GM12878 (cell line): ENCODE measurements around the gene WSCD2. TPM values are rescaled to one million over a fixed set of nuclear protein-coding genes. Genes with fewer than 3 reads are reported as not detected.

Source experiments
- ATAC-seq: fragments of 200-7000 bp; cut with Tn5 transposase; 3 replicates; pipeline ENCODE4 v1.9.1; 2020; ENCODE audit warnings: mild to moderate bottlenecking, moderate library complexity
- BruUV-seq: library from RNA; stranded (reverse); fragments of 400-500 nt; replicated peaks from 2 replicates; lab custom pipeline; 2021; lab: Mats Ljungman, UMichigan
- CTCF ChIA-PET: fragments of 300-600 bp; sonication (Branson Sonifier 250); formaldehyde crosslinking; extraction: SDS; loops from one replicate; lab custom pipeline; 2021; ENCODE audit warnings: inconsistent platforms; lab: Yijun Ruan, JAX
- POLR2A ChIA-PET: fragments of 350-600 bp; formaldehyde crosslinking; extraction: SDS; loops from one replicate; lab custom pipeline; 2021; ENCODE audit warnings: inconsistent platforms; lab: Charles Lee
- RAD21 ChIA-PET: fragments of 300-600 bp; sonication (Branson Sonifier 250); formaldehyde crosslinking; loops from one replicate; lab custom pipeline; 2023; ENCODE audit warnings: antibody characterized with exemption; ENCODE audit not compliant: unreplicated experiment; lab: Charles Lee
- SMC1A ChIA-PET: fragments of 300-600 bp; sonication (Branson Sonifier 250); formaldehyde crosslinking; loops from one replicate; lab custom pipeline; 2023; ENCODE audit not compliant: unreplicated experiment, uncharacterized antibody; lab: Charles Lee
- DNase-seq: peaks from one replicate; pipeline ENCODE4 v3.0.0-alpha.2; 2011; ENCODE audit warnings: low read depth, low spot score
- FAIRE-seq: peaks from 3 replicates; lab custom pipeline; 2011; peaks lifted over from hg19 to GRCh38; lab: Jason Lieb, UNC
- H2AFZ ChIP-seq: 2 replicates; pipeline ENCODE4 v1.6.0; 2011; ENCODE audit warnings: low read depth, low read length, control low read depth; ENCODE audit not compliant: control insufficient read depth
- H3K27ac ChIP-seq: 2 replicates; pipeline ENCODE4 v1.5.1; 2011; ENCODE audit warnings: control low read depth; ENCODE audit not compliant: control insufficient read depth, insufficient read depth
- H3K27me3 ChIP-seq, 2 experiments: replicated peaks in 1 of 2; 2 replicates each; pipeline versions ENCODE4 v1.6.0 to v1.6.1; 2011; ENCODE audit warnings: low read length in 1 of 2; ENCODE audit not compliant: control insufficient read depth in 2 of 2, insufficient read depth in 2 of 2
- H3K36me3 ChIP-seq, 2 experiments: 2 replicates each; pipeline ENCODE4 v1.5.1; 2011; ENCODE audit warnings: low read length in 1 of 2; ENCODE audit not compliant: control insufficient read depth in 2 of 2, insufficient read depth in 2 of 2
- H3K4me1 ChIP-seq: 2 replicates; pipeline ENCODE4 v1.6.1; 2011; ENCODE audit warnings: mild to moderate bottlenecking, low read length, moderate library complexity, mixed read lengths; ENCODE audit not compliant: control insufficient read depth, insufficient read depth
- H3K4me2 ChIP-seq: 2 replicates; pipeline ENCODE4 v1.6.0; 2011; ENCODE audit warnings: control low read depth; ENCODE audit not compliant: control insufficient read depth, insufficient read depth
- H3K4me3 ChIP-seq: fragments of 200-600 bp; sonication (generic); 2 replicates; pipeline ENCODE4 v1.5.1; 2016
- H3K79me2 ChIP-seq: 2 replicates; pipeline ENCODE4 v1.6.0; 2011; ENCODE audit warnings: low read length; ENCODE audit not compliant: control insufficient read depth, insufficient read depth
- H3K9ac ChIP-seq: 2 replicates; pipeline ENCODE4 v1.8.0; 2011; ENCODE audit warnings: low read length, control low read depth, mixed read lengths; ENCODE audit not compliant: control insufficient read depth, insufficient read depth
- H3K9me3 ChIP-seq: replicated peaks from 3 replicates; pipeline ENCODE4 v1.5.1; 2011; ENCODE audit warnings: mild to moderate bottlenecking, low read length; ENCODE audit not compliant: control insufficient read depth, insufficient read depth
- H4K20me1 ChIP-seq: 2 replicates; pipeline ENCODE4 v1.6.0; 2011; ENCODE audit not compliant: control insufficient read depth, insufficient read depth
- DPF2 ChIP-seq: fragments of 450-650 bp; IDR thresholded peaks from 2 replicates; pipeline ENCODE4 v1.6.1; 2017; ENCODE audit warnings: mild to moderate bottlenecking
- E4F1 ChIP-seq: fragments of 450-650 bp; IDR thresholded peaks from 2 replicates; pipeline ENCODE4 v1.6.1; 2018; ENCODE audit warnings: borderline replicate concordance, mild to moderate bottlenecking; ENCODE audit not compliant: partially characterized antibody
- EED ChIP-seq: sonication (generic); IDR thresholded peaks from 2 replicates; pipeline ENCODE4 v1.6.1; 2016; ENCODE audit warnings: antibody characterized with exemption, low read depth
- EP300 ChIP-seq, 2 experiments: fragments of 150-350 bp in 1 of 2; IDR thresholded peaks; 2 replicates each; pipeline ENCODE4 v1.6.1; 2011 to 2012; ENCODE audit warnings: low read depth in 2 of 2, low read length in 2 of 2, borderline replicate concordance in 1 of 2, improper control_type of control experiment in 1 of 2, inconsistent platforms in 1 of 2; ENCODE audit not compliant: control insufficient read depth in 1 of 2
- MTA2 ChIP-seq: fragments of 450-650 bp; IDR thresholded peaks from 2 replicates; pipeline ENCODE4 v1.6.1; 2016; ENCODE audit warnings: low read depth, mild to moderate bottlenecking, moderate library complexity
- RELA ChIP-seq: fragments of 450-650 bp; IDR thresholded peaks from 2 replicates; pipeline ENCODE4 v1.8.0; 2014; ENCODE audit warnings: borderline replicate concordance; ENCODE audit not compliant: partially characterized antibody
- SMAD5 ChIP-seq: IDR thresholded peaks from 2 replicates; pipeline ENCODE4 v1.6.1; 2016; ENCODE audit warnings: antibody characterized with exemption, low read depth
- TBL1XR1 ChIP-seq: IDR thresholded peaks from 2 replicates; pipeline ENCODE4 v1.6.1; 2012; ENCODE audit warnings: low read depth, low read length, improper control_type of control experiment
- WGBS: methylation state at CpG from one replicate; pipeline ENCODE4 v1.1.6; 2016; ENCODE audit warnings: low lambda C conversion rate; ENCODE audit not compliant: insufficient replicate concordance, insufficient coverage; ENCODE audit errors: missing lambda C conversion rate; 5-methylcytosine and 5-hydroxymethylcytosine counted together
- in situ Hi-C: fragments of 300-500 bp; cut with MboI; formaldehyde crosslinking; loops from 9 replicates; pipeline ENCODE4 v1.14.3; 2018; ENCODE audit warnings: mixed read lengths
- intact Hi-C: fragments of 100-400 bp; cut with micrococcal nuclease; formaldehyde crosslinking; loops from one replicate; pipeline ENCODE4 v1.14.2; 2022; ENCODE audit not compliant: unreplicated experiment
- polyA plus RNA-seq, 11 experiments: library from polyadenylated mRNA; depleted of rRNA in 4 of 11; unstranded in 6 of 11; stranded (reverse) in 5 of 11; fragments of >200 nt; fragmentation: Nextera tagmentation in 4 of 11; fragmentation: Illumina TruSeq in 1 of 11; extraction: Ambion mirVana in 4 of 11; extraction: Trizol in 1 of 11; gene quantifications; 1 replicate in 1 of 11; 2 replicates in 10 of 11; pipeline versions ENCODE4 v1.2.1 to v1.2.3, GENCODE V29; 2011 to 2016; ENCODE audit warnings: inconsistent platforms in 2 of 11, missing spikeins in 2 of 11, low read depth in 1 of 11
- total RNA-seq, 4 experiments: library from RNA; depleted of rRNA in 3 of 4; stranded (reverse); fragments of >200 nt in 3 of 4; fragmentation: Illumina TruSeq in 1 of 4; extraction: Trizol in 1 of 4; gene quantifications; 2 replicates each; pipeline versions ENCODE4 v1.2.1 to v1.2.3, GENCODE V29; 2013 to 2021

WSCD2 gene
- total and polyA plus RNA-seq, 10 of the 15 experiments (the other 5 are each of a cell fraction or from before 2014, with no cell fraction given) = 0.41 TPM; not detected in 9

GRCh38 chr12:108148521-108149074 lies 19.5 kb downstream of the WSCD2 start:
- ChIA-PET CTCF (no interaction called here), SMC1A (no interaction called here), RAD21 (no interaction called here), POLR2A (no interaction called here)
- in situ Hi-C loops = no loop called here
- ATAC-seq (no peak), FAIRE-seq (no peak), DNase-seq (no peak)
- intact Hi-C loops = no loop called here
- no TSS peak for BruUV-seq
- no peaks in the 10 kb centered on the region for H3K4me1 ChIP-seq
- H4K20me1 ChIP-seq = no peaks in the 10 kb centered on the region
- no peak overlapping the region for H2AFZ ChIP-seq
- no peaks in the 10 kb centered on the region for H3K36me3 ChIP-seq
- H3K4me3 ChIP-seq = no peak overlapping the region
- no peak for TF ChIP-seq TBL1XR1
- no peak for TF ChIP-seq RELA
- TF ChIP-seq EP300 (IDR thresholded peaks at IDR 0.05; ENCODE audit: borderline replicate concordance in 1 of 2, control insufficient read depth in 1 of 2, low read depth in 2 of 2, low read length in 2 of 2) = no peak
- no peak for TF ChIP-seq SMAD5
- no peak for TF ChIP-seq E4F1
- no peak for TF ChIP-seq DPF2
- no peak for TF ChIP-seq EED
- TF ChIP-seq MTA2 = no peak
- H3K27me3 ChIP-seq = peaks cover 0 to 6% of the 10 kb centered on the region in 2 experiments; a peak in 2 of 4 replicates
- H3K9ac ChIP-seq = no peak overlapping the region
- no peak overlapping the region for H3K4me2 ChIP-seq
- no peaks in the 10 kb centered on the region for H3K79me2 ChIP-seq
- H3K27ac ChIP-seq = no peak overlapping the region
- no peaks in the 10 kb centered on the region for H3K9me3 ChIP-seq
- 19% methylated on average over 3 of the region's 3 CpGs for WGBS
